Body of pancreas (tissue), 4 donors: Measurements from ENCODE around the gene ALPP.

Experiments
- POLR2A ChIP-seq, 3 donors: fragments of 450-650 bp; IDR thresholded peaks; one replicate each; pipeline ENCODE4 v1.6.1; 2016; ENCODE audit warnings: antibody characterized with exemption in 3 of 3, mild to moderate bottlenecking in 2 of 3
- TF ChIP-seq, protein P1 (sequence below), 7 experiments: fragments of 450-650 bp in 4 of 7; fragments of 200-600 bp in 3 of 7; sonication (generic) in 3 of 7; IDR thresholded peaks; one replicate each; pipeline ENCODE4 v1.5.1; 2016 to 2019; ENCODE audit warnings: antibody characterized with exemption in 7 of 7

- TF ChIP-seq, protein P1, sequence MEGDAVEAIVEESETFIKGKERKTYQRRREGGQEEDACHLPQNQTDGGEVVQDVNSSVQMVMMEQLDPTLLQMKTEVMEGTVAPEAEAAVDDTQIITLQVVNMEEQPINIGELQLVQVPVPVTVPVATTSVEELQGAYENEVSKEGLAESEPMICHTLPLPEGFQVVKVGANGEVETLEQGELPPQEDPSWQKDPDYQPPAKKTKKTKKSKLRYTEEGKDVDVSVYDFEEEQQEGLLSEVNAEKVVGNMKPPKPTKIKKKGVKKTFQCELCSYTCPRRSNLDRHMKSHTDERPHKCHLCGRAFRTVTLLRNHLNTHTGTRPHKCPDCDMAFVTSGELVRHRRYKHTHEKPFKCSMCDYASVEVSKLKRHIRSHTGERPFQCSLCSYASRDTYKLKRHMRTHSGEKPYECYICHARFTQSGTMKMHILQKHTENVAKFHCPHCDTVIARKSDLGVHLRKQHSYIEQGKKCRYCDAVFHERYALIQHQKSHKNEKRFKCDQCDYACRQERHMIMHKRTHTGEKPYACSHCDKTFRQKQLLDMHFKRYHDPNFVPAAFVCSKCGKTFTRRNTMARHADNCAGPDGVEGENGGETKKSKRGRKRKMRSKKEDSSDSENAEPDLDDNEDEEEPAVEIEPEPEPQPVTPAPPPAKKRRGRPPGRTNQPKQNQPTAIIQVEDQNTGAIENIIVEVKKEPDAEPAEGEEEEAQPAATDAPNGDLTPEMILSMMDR (IDR thresholded peaks at IDR 0.05): no peak
- no peak for TF ChIP-seq POLR2A (IDR thresholded peaks at IDR 0.05)
These were observed 7.3 kb downstream of the ALPP start for GRCh38 chr2:232385660-232386489.
